Mesenchymal stem cell (in vitro differentiated cells and primary cell): ENCODE data around the gene PLEKHA8.

Source experiments
- DNase-seq: peaks from one replicate; pipeline ENCODE4 v3.0.0-alpha.2; 2013
- H2AFZ ChIP-seq: one replicate; pipeline ENCODE4 v1.6.1; 2013; ENCODE audit warnings: low read depth, mild to moderate bottlenecking, control low read depth, inconsistent platforms, low read length, moderate library complexity
- H2AK5ac ChIP-seq: 2 replicates; pipeline ENCODE4 v1.6.1; 2013; ENCODE audit warnings: low read length, moderate library complexity, mild to moderate bottlenecking, inconsistent platforms; ENCODE audit not compliant: severe bottlenecking
- H2BK120ac ChIP-seq: one replicate; pipeline ENCODE4 v1.6.1; 2013; ENCODE audit warnings: low read depth, mild to moderate bottlenecking, inconsistent platforms, low read length, moderate library complexity
- H2BK12ac ChIP-seq, 2 experiments: one replicate each; pipeline ENCODE4 v1.6.1; 2013; ENCODE audit warnings: inconsistent platforms in 2 of 2, low read length in 2 of 2, mild to moderate bottlenecking in 2 of 2, moderate library complexity in 2 of 2, control low read depth in 1 of 2
- H2BK15ac ChIP-seq: one replicate; pipeline ENCODE4 v1.6.1; 2013; ENCODE audit warnings: mild to moderate bottlenecking, low read depth, inconsistent platforms; ENCODE audit not compliant: poor library complexity, severe bottlenecking
- H2BK5ac ChIP-seq: 2 replicates; pipeline ENCODE4 v1.6.1; 2013; ENCODE audit warnings: low read depth, mild to moderate bottlenecking, low read length, control low read depth, inconsistent platforms; ENCODE audit not compliant: poor library complexity, severe bottlenecking
- H3K14ac ChIP-seq, 2 experiments: one replicate each; pipeline ENCODE4 v1.6.1; 2013; ENCODE audit warnings: inconsistent platforms in 2 of 2, low read length in 2 of 2, control low read depth in 1 of 2, mild to moderate bottlenecking in 1 of 2, moderate library complexity in 1 of 2
- H3K18ac ChIP-seq, 2 experiments: one replicate each; pipeline ENCODE4 v1.6.1; 2013; ENCODE audit warnings: inconsistent platforms in 2 of 2, low read length in 2 of 2, control low read depth in 1 of 2, low read depth in 1 of 2, mild to moderate bottlenecking in 1 of 2
- H3K23ac ChIP-seq, 2 experiments: one replicate each; pipeline ENCODE4 v1.6.1; 2013; ENCODE audit warnings: inconsistent platforms in 2 of 2, low read length in 2 of 2, mild to moderate bottlenecking in 2 of 2, moderate library complexity in 2 of 2, control low read depth in 1 of 2
- H3K27ac ChIP-seq: 2 replicates; pipeline ENCODE4 v1.5.1; 2013; ENCODE audit warnings: mild to moderate bottlenecking, moderate library complexity, low read length, control low read depth, inconsistent platforms; ENCODE audit not compliant: poor library complexity, severe bottlenecking
- H3K27me3 ChIP-seq, 2 experiments: 2 replicates each; pipeline versions ENCODE4 v1.6.1 to v1.7.0; 2013; ENCODE audit warnings: low read length in 2 of 2, mild to moderate bottlenecking in 2 of 2, moderate library complexity in 2 of 2, control low read depth in 1 of 2, inconsistent platforms in 1 of 2; ENCODE audit not compliant: control insufficient read depth in 1 of 2, insufficient read depth in 1 of 2
- H3K36me3 ChIP-seq, 2 experiments: 2 replicates each; pipeline versions ENCODE4 v1.6.1 to v1.7.0; 2013; ENCODE audit warnings: low read length in 2 of 2, control low read depth in 1 of 2, inconsistent platforms in 1 of 2, low read depth in 1 of 2, mild to moderate bottlenecking in 1 of 2; ENCODE audit not compliant: insufficient read depth in 2 of 2, control insufficient read depth in 1 of 2
- H3K4ac ChIP-seq, 2 experiments: one replicate each; pipeline ENCODE4 v1.6.1; 2013; ENCODE audit warnings: inconsistent platforms in 2 of 2, low read length in 2 of 2, mild to moderate bottlenecking in 2 of 2, moderate library complexity in 2 of 2, control low read depth in 1 of 2, low read depth in 1 of 2
- H3K4me1 ChIP-seq: 2 replicates; pipeline ENCODE4 v1.6.1; 2013; ENCODE audit warnings: low read depth, low read length, control low read depth; ENCODE audit not compliant: control insufficient read depth, insufficient read depth
- H3K4me2 ChIP-seq: 2 replicates; pipeline ENCODE4 v1.6.1; 2013; ENCODE audit warnings: low read length, mild to moderate bottlenecking, inconsistent platforms; ENCODE audit not compliant: poor library complexity, severe bottlenecking
- H3K4me3 ChIP-seq, 2 experiments: 2 replicates each; pipeline versions ENCODE4 v1.5.1 to v1.7.0; 2013; ENCODE audit warnings: low read length in 2 of 2, mild to moderate bottlenecking in 2 of 2, control low read depth in 1 of 2, low read depth in 1 of 2; ENCODE audit not compliant: insufficient read depth in 1 of 2
- H3K79me1 ChIP-seq: replicated peaks from 2 replicates; pipeline ENCODE4 v1.6.1; 2013; ENCODE audit warnings: mild to moderate bottlenecking, control low read depth, low read length, inconsistent platforms; ENCODE audit not compliant: poor library complexity, severe bottlenecking
- H3K9ac ChIP-seq: 2 replicates; pipeline ENCODE4 v1.7.0; 2013; ENCODE audit warnings: mild to moderate bottlenecking, low read length, moderate library complexity
- H3K9me3 ChIP-seq: 2 replicates; pipeline ENCODE4 v1.7.0; 2013; ENCODE audit warnings: mild to moderate bottlenecking, low read length; ENCODE audit not compliant: control insufficient read depth
- H4K8ac ChIP-seq: one replicate; pipeline ENCODE4 v1.6.1; 2013; ENCODE audit warnings: inconsistent platforms, mild to moderate bottlenecking, low read length, moderate library complexity
- H4K91ac ChIP-seq: one replicate; pipeline ENCODE4 v1.6.1; 2013; ENCODE audit warnings: mild to moderate bottlenecking, low read length, inconsistent platforms
- WGBS: methylation state at CpG from one replicate; pipeline ENCODE4 v1.1.7; 2013; ENCODE audit warnings: mixed read lengths; 5-methylcytosine and 5-hydroxymethylcytosine counted together

Gene PLEKHA8

DNA sequence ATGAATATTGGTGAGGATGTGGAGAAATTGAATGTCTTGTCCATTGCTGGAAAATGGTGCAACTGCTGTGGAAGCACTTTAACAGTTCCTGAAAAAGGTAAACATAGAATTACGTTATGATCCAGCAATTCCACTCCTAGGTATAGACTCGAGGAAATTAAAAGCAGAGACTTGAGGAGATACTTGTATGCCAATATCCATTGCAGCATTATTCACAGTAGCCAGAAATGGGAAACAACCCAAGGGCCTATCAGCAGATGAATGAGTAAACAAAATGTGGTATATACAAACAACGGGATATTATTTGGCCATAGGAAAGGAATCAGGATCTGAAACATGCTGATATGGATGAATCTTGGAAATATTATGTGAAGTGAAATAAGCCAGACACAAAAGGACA is 74.1 kb downstream of the PLEKHA8 start:
- no peak overlapping the region for H3K23ac ChIP-seq
- no peak overlapping the region for H3K4me2 ChIP-seq
- H3K27ac ChIP-seq = no peak overlapping the region
- no peaks in the 10 kb centered on the region for H3K9me3 ChIP-seq
- no peak overlapping the region for H4K8ac ChIP-seq
- H3K14ac ChIP-seq = no peak overlapping the region
- no peak for DNase-seq
- no peak overlapping the region for H3K18ac ChIP-seq
- no peak overlapping the region for H2BK120ac ChIP-seq
- 97% methylated on average over 3 of the region's 3 CpGs for WGBS
- H3K4me1 ChIP-seq = no peaks in the 10 kb centered on the region
- H2AFZ ChIP-seq = no peak overlapping the region
- no peak overlapping the region for H2AK5ac ChIP-seq
- no peak overlapping the region for H3K4me3 ChIP-seq
- no peak overlapping the region for H3K9ac ChIP-seq
- H3K79me1 ChIP-seq = no peaks in the 10 kb centered on the region
- H2BK5ac ChIP-seq = no peak overlapping the region
- no peaks in the 10 kb centered on the region for H3K36me3 ChIP-seq
- H2BK15ac ChIP-seq = no peak overlapping the region
- H4K91ac ChIP-seq = no peak overlapping the region
- H3K4ac ChIP-seq = no peak overlapping the region
- H3K27me3 ChIP-seq = no peaks in the 10 kb centered on the region
- H2BK12ac ChIP-seq = no peak overlapping the region

DNA sequence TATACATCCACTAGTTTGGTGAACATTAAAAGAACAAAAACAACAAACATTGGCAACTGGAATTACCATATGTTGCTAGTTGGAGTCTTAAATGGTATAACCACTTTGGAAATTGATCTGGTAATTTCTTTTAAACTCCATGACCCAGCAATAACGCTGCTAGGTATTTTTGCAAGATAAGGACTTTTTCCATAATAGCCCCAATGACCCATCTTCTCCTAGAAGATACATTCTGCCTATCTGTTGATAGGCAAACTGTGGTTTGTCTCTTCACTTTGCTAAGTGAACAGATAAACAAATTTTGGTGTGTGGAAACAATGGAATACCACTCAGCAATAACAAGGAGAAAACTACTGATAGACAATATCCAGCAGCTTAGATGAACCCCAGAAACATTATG is 75.9 kb downstream of the PLEKHA8 start:
- Histone ChIP-seq H2AK5ac (no peak overlapping the region), H2BK120ac (no peak overlapping the region), H3K4me2 (no peak overlapping the region), H3K27me3 (no peaks in the 10 kb centered on the region), H3K9ac (no peak overlapping the region), H3K4me3 (no peak overlapping the region), H4K8ac (no peak overlapping the region), H3K14ac (no peak overlapping the region), H2BK5ac (no peak overlapping the region), H3K79me1 (no peaks in the 10 kb centered on the region), H3K23ac (no peak overlapping the region), H3K9me3 (peaks cover 2% of the 10 kb centered on the region), H2BK12ac (no peak overlapping the region), H3K36me3 (no peaks in the 10 kb centered on the region), H2BK15ac (no peak overlapping the region), H3K4ac (no peak overlapping the region), H3K18ac (no peak overlapping the region), H3K4me1 (no peaks in the 10 kb centered on the region), H2AFZ (no peak overlapping the region), H3K27ac (no peak overlapping the region), H4K91ac (no peak overlapping the region)
- no peak for DNase-seq
- WGBS = no CpG with 5 or more reads among the region's 1 CpG

DNA sequence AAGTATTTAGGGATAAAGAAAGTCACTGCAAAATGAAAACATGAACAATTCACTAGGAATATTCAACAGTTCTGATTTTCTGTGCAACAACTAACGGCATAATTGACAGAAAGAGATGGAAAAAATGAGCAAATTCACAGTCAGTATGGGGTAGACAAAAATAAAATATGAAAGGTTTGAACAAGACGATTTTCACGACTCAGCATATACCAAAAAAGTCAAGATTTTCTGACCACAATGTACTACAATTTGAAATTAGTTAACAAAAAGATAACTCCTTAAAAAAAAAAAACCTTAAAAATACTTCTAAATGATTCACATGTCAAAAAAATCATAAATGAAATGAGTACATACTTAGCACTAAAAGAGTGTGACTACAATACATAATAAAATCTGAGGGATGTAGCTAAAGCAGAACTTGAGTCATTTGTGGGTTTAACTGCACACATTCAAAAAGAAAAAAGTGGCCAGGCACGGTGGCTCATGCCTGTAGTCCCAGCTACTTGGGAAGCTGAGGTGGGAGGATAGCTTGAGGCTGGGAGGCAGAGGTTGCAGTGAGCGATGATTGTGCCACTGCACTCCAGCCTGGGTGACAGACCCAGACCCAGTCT is 84.0 kb downstream of the PLEKHA8 start:
- no peak overlapping the region for H3K27ac ChIP-seq
- H3K9me3 ChIP-seq = peaks cover 13% of the 10 kb centered on the region
- H3K18ac ChIP-seq = no peak overlapping the region
- H3K9ac ChIP-seq = no peak overlapping the region
- no peaks in the 10 kb centered on the region for H3K36me3 ChIP-seq
- H3K4me1 ChIP-seq = no peaks in the 10 kb centered on the region
- no peak overlapping the region for H2BK12ac ChIP-seq
- no peak overlapping the region for H2BK5ac ChIP-seq
- no peak overlapping the region for H2BK120ac ChIP-seq
- no peaks in the 10 kb centered on the region for H3K27me3 ChIP-seq
- H3K23ac ChIP-seq = no peak overlapping the region
- no peak for DNase-seq
- peak overlapping the region in 1 of 2 experiments; percentile 36 for H3K4me3 ChIP-seq
- no peaks in the 10 kb centered on the region for H3K79me1 ChIP-seq
- WGBS = 97% methylated on average over 2 of the region's 5 CpGs
- H2AFZ ChIP-seq = no peak overlapping the region
- no peak overlapping the region for H2BK15ac ChIP-seq
- no peak overlapping the region for H4K91ac ChIP-seq
- H3K4me2 ChIP-seq = no peak overlapping the region
- H3K14ac ChIP-seq = no peak overlapping the region
- H2AK5ac ChIP-seq = no peak overlapping the region
- H3K4ac ChIP-seq = no peak overlapping the region
- H4K8ac ChIP-seq = no peak overlapping the region

DNA sequence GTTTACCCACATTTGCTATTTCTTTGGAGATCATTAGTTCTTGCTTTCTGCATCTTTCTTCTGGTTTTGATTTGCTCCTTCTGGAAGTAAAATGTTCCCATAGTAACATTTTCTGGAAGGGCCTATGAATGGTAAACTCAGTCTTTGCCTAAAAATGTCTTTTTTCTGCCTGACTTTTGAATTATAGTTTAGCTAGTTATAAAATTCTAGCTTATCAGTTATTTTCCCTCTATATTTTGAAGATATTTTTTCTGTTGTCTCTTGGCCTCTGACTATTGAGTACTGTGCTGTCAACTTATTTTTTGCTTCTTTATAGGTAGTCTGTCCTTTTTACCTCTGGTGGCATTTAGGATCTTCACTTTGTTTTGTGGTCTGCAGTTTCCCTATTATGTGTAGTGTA is 84.9 kb downstream of the PLEKHA8 start:
- no peak for DNase-seq
- H3K18ac ChIP-seq = no peak overlapping the region
- no peak overlapping the region for H3K14ac ChIP-seq
- no peak overlapping the region for H3K9ac ChIP-seq
- H4K91ac ChIP-seq = no peak overlapping the region
- no peaks in the 10 kb centered on the region for H3K36me3 ChIP-seq
- no peak overlapping the region for H3K23ac ChIP-seq
- no peak overlapping the region for H3K4ac ChIP-seq
- H3K4me3 ChIP-seq = no peak overlapping the region
- no peaks in the 10 kb centered on the region for H3K79me1 ChIP-seq
- no peak overlapping the region for H2AK5ac ChIP-seq
- H3K4me1 ChIP-seq = peaks cover 2% of the 10 kb centered on the region
- no peak overlapping the region for H2BK15ac ChIP-seq
- H2BK12ac ChIP-seq = no peak overlapping the region
- peaks cover 11% of the 10 kb centered on the region for H3K9me3 ChIP-seq
- no peak overlapping the region for H3K27ac ChIP-seq
- no peak overlapping the region for H3K4me2 ChIP-seq
- H3K27me3 ChIP-seq = no peaks in the 10 kb centered on the region
- no peak overlapping the region for H2BK5ac ChIP-seq
- no peak overlapping the region for H2AFZ ChIP-seq
- no peak overlapping the region for H2BK120ac ChIP-seq
- H4K8ac ChIP-seq = no peak overlapping the region
